ENCODE measurements around the gene STYXL2.

STYXL2 gene

DNA sequence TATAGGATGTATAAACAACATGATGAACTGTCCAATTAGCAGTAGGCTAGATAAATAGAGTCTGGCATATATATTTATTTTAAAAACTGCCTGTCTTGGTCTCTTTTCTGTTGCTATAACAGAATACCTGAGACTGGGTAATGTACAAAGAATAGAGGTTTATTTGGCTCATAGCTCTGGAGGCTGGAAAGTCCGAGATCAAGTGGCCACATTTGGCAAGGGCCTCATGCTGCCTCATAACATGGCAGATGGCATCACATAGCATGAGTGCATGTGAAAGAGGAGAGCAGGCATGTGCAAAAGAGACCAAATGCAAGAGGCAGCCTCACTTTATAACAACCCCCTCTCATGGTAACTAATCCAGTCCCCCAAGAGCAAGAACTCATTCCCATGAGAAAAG is 6.0 kb downstream of the STYXL2 start:
- no peak for DNase-seq (ENCODE audit: low read depth)
- no peak overlapping the region for H3K4me3 ChIP-seq (ENCODE audit: low read depth, low read length)
- TF ChIP-seq, protein P1, sequence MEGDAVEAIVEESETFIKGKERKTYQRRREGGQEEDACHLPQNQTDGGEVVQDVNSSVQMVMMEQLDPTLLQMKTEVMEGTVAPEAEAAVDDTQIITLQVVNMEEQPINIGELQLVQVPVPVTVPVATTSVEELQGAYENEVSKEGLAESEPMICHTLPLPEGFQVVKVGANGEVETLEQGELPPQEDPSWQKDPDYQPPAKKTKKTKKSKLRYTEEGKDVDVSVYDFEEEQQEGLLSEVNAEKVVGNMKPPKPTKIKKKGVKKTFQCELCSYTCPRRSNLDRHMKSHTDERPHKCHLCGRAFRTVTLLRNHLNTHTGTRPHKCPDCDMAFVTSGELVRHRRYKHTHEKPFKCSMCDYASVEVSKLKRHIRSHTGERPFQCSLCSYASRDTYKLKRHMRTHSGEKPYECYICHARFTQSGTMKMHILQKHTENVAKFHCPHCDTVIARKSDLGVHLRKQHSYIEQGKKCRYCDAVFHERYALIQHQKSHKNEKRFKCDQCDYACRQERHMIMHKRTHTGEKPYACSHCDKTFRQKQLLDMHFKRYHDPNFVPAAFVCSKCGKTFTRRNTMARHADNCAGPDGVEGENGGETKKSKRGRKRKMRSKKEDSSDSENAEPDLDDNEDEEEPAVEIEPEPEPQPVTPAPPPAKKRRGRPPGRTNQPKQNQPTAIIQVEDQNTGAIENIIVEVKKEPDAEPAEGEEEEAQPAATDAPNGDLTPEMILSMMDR (IDR thresholded peaks at IDR 0.05; ENCODE audit: low read depth, low read length), result no peak
- TF ChIP-seq MYC (IDR thresholded peaks at IDR 0.05; ENCODE audit: low read depth, low read length) (no peak), POLR2A (IDR thresholded peaks at IDR 0.05; ENCODE audit: extremely low read depth, insufficient read length) (no peak)
- TF ChIP-seq, protein P2, sequence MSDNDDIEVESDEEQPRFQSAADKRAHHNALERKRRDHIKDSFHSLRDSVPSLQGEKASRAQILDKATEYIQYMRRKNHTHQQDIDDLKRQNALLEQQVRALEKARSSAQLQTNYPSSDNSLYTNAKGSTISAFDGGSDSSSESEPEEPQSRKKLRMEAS (IDR thresholded peaks at IDR 0.05; ENCODE audit: low read depth, low read length), result no peak

DNA sequence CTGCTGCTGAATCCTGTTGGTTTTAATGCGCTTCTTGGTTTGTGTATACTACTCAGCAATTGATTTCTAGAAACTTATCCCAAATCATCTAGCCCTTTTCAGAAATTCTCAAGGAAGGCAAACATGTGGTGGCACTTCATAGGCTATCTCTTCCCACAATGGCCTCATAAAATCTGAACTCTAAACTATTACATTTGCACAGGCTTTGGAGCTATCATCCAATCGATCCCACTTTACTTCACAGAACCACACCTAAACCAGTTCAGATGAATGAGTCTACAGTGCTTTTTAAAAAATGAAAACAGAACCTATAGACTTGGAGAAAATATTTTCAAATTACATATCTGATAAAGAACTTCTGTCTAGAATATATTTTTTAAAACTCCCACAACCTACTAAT is 6.9 kb downstream of the STYXL2 start:
- no peak for DNase-seq (ENCODE audit: low read depth)
- TF ChIP-seq, protein P2 (IDR thresholded peaks at IDR 0.05; ENCODE audit: low read depth, low read length), result no peak
- TF ChIP-seq MYC (IDR thresholded peaks at IDR 0.05; ENCODE audit: low read depth, low read length) (no peak), POLR2A (IDR thresholded peaks at IDR 0.05; ENCODE audit: extremely low read depth, insufficient read length) (no peak)
- TF ChIP-seq, protein P1 (IDR thresholded peaks at IDR 0.05; ENCODE audit: low read depth, low read length), result no peak
- no peak overlapping the region for H3K4me3 ChIP-seq (ENCODE audit: low read depth, low read length)

DNA sequence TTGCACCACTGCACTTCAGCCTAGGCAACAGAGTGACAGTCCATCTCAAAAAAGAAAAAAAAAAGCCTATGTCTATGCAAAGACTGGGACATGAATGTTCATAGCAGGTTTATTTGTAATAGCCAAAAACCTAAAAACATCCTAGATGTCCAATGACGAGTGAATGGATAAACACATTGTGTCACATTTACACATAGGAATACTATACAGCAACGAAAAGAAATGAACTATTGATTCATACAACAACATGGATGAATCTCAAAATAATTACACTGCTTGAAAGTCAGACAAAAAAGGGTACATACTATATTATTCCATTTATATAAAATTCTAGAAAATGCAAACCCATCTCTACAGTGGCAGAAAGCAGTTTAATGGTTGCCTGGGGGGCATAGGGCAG is 7.9 kb downstream of the STYXL2 start:
- H3K4me3 ChIP-seq (ENCODE audit: low read depth, low read length), result no peak overlapping the region
- no peak for DNase-seq (ENCODE audit: low read depth)
- TF ChIP-seq, protein P2 (IDR thresholded peaks at IDR 0.05; ENCODE audit: low read depth, low read length), result no peak
- TF ChIP-seq MYC (IDR thresholded peaks at IDR 0.05; ENCODE audit: low read depth, low read length) (no peak), POLR2A (IDR thresholded peaks at IDR 0.05; ENCODE audit: extremely low read depth, insufficient read length) (no peak)
- TF ChIP-seq, protein P1 (IDR thresholded peaks at IDR 0.05; ENCODE audit: low read depth, low read length), result no peak

DNA sequence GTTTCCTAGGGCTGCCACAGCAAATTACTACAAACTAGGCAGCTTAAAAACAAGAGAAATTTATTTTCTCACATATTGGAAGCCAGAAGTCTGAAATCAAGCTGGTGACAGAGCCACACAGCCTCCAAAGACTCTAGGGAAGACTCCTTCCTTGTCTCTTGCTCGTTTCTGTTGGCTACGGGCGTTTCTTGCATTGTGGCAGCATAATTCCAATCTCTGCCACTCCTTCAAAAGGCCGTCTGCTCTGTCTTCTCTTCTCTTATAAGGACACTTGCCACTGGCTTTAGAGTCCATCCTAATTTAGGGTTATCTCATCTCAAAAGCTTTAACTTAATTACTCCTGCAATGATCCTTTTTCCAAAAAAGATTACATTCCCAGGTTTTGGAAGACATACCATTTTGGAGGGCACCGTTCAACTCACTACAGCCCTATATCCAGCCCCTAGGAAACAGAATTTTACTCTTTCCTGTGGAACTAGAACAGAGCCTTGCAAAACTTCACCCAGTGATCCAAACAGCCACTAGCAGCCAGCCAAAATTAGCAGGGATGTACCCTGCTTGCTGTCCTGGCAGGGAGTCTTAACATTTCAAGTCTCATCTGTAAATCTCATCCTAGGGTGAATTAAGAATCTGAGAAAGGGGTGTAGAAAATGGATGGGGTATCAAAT is 9.2 kb downstream of the STYXL2 start:
- H3K4me3 ChIP-seq (ENCODE audit: low read depth, low read length), result no peak overlapping the region
- TF ChIP-seq POLR2A (IDR thresholded peaks at IDR 0.05; ENCODE audit: extremely low read depth, insufficient read length), result no peak
- TF ChIP-seq MYC (IDR thresholded peaks at IDR 0.05; ENCODE audit: low read depth, low read length), result no peak
- TF ChIP-seq, protein P1 (IDR thresholded peaks at IDR 0.05; ENCODE audit: low read depth, low read length), result no peak
- TF ChIP-seq, protein P2 (IDR thresholded peaks at IDR 0.05; ENCODE audit: low read depth, low read length), result no peak
- DNase-seq (ENCODE audit: low read depth), result no peak

DNA sequence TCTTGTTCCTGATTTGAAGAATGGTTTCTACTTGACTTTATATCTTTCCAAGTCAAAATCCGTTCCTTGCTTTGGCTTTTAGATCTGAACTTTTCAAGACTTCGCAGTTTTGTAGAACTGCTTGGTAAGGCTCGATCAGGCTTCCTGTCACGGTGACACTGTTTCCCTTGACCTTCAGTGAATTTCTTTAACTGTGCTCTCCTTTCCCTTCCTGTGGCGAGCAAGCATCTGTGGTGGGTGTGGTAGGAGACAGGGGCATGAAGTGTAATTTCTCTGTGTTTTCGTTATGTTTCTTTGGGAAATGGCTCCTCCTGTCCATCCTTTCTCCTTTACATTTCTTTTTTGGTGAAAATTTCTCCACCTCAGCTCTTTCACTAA is 10.4 kb downstream of the STYXL2 start:
- TF ChIP-seq, protein P1 (IDR thresholded peaks at IDR 0.05; ENCODE audit: low read depth, low read length), result no peak
- TF ChIP-seq, protein P2 (IDR thresholded peaks at IDR 0.05; ENCODE audit: low read depth, low read length), result no peak
- TF ChIP-seq POLR2A (IDR thresholded peaks at IDR 0.05; ENCODE audit: extremely low read depth, insufficient read length), result no peak
- TF ChIP-seq MYC (IDR thresholded peaks at IDR 0.05; ENCODE audit: low read depth, low read length), result no peak
- no peak for DNase-seq (ENCODE audit: low read depth)
- H3K4me3 ChIP-seq (ENCODE audit: low read depth, low read length), result no peak overlapping the region
